ENCODE measurements around the gene RANGAP1.
A peak's percentile ranks its signal among the peaks of the same experiment; 100 is the strongest.

RANGAP1 gene

GRCh38 chr22:41243361-41243760, 42.6 kb downstream of the RANGAP1 start:
- Histone ChIP-seq H3K27ac (ENCODE audit: low read depth, low read length, severe bottlenecking) (no peak overlapping the region), H3K9me3 (ENCODE audit: control insufficient read depth, low read length) (no peaks in the 10 kb centered on the region), H3K36me3 (ENCODE audit: control insufficient read depth, insufficient read depth, low read length) (peaks cover 33% of the 10 kb centered on the region), H3K4me3 (ENCODE audit: extremely low read depth, insufficient read depth, low read length, poor library complexity, severe bottlenecking) (no peak overlapping the region), H3K4me1 (ENCODE audit: control insufficient read depth, insufficient read depth, low read length, poor library complexity, severe bottlenecking) (no peaks in the 10 kb centered on the region)
- WGBS, 2 experiments (ENCODE audit: insufficient coverage in 2 of 2), result 100% methylated on average over 2 of the region's 6 CpGs; no CpG with 5 or more reads in 1 of the 2 experiments

GRCh38 chr22:41242396-41243117, 43.4 kb downstream of the RANGAP1 start:
- H3K27ac ChIP-seq (ENCODE audit: low read depth, low read length, severe bottlenecking), result no peak overlapping the region
- H3K36me3 ChIP-seq (ENCODE audit: control insufficient read depth, insufficient read depth, low read length), result peaks cover 25% of the 10 kb centered on the region
- 89 to 91% methylated on average over 16 to 17 of the region's 18 CpGs for WGBS, 2 experiments (ENCODE audit: insufficient coverage in 2 of 2)
- no peak overlapping the region for H3K4me3 ChIP-seq (ENCODE audit: extremely low read depth, insufficient read depth, low read length, poor library complexity, severe bottlenecking)
- peaks cover 4% of the 10 kb centered on the region for H3K4me1 ChIP-seq (ENCODE audit: control insufficient read depth, insufficient read depth, low read length, poor library complexity, severe bottlenecking)
- no peaks in the 10 kb centered on the region for H3K9me3 ChIP-seq (ENCODE audit: control insufficient read depth, low read length)

GRCh38 chr22:41241133-41241676, 44.8 kb downstream of the RANGAP1 start:
- peaks cover 13% of the 10 kb centered on the region for H3K36me3 ChIP-seq (ENCODE audit: control insufficient read depth, insufficient read depth, low read length)
- H3K27ac ChIP-seq (ENCODE audit: low read depth, low read length, severe bottlenecking), result no peak overlapping the region
- H3K4me1 ChIP-seq (ENCODE audit: control insufficient read depth, insufficient read depth, low read length, poor library complexity, severe bottlenecking), result peaks cover 4% of the 10 kb centered on the region
- no peak overlapping the region for H3K4me3 ChIP-seq (ENCODE audit: extremely low read depth, insufficient read depth, low read length, poor library complexity, severe bottlenecking)
- H3K9me3 ChIP-seq (ENCODE audit: control insufficient read depth, low read length), result no peaks in the 10 kb centered on the region
- WGBS, 2 experiments (ENCODE audit: insufficient coverage in 2 of 2), result 90% methylated on average over 3 to 6 of the region's 7 CpGs

GRCh38 chr22:41240377-41241132, 45.4 kb downstream of the RANGAP1 start, which contains the start of gene CHADL:
Gene CHADL, minus strand, starts transcription at chr22:41240931. Its CDS starts 50 bp downstream, at chr22:41240881.
- Histone ChIP-seq H3K4me1 (ENCODE audit: control insufficient read depth, insufficient read depth, low read length, poor library complexity, severe bottlenecking) (peaks cover 4% of the 10 kb centered on the region), H3K9me3 (ENCODE audit: control insufficient read depth, low read length) (no peaks in the 10 kb centered on the region), H3K27ac (ENCODE audit: low read depth, low read length, severe bottlenecking) (no peak within 1 kb of the TSS), H3K4me3 (ENCODE audit: extremely low read depth, insufficient read depth, low read length, poor library complexity, severe bottlenecking) (no peak within 1 kb of the TSS), H3K36me3 (ENCODE audit: control insufficient read depth, insufficient read depth, low read length) (peaks cover 7% of the 10 kb centered on the region)
- WGBS, 2 experiments (ENCODE audit: insufficient coverage in 2 of 2), result 73 to 78% methylated on average over 22 to 24 of the region's 24 CpGs

GRCh38 chr22:41239443-41240128, 46.4 kb downstream of the RANGAP1 start:
- Histone ChIP-seq H3K36me3 (ENCODE audit: control insufficient read depth, insufficient read depth, low read length) (no peaks in the 10 kb centered on the region), H3K4me3 (ENCODE audit: extremely low read depth, insufficient read depth, low read length, poor library complexity, severe bottlenecking) (no peak overlapping the region), H3K9me3 (ENCODE audit: control insufficient read depth, low read length) (no peaks in the 10 kb centered on the region), H3K4me1 (ENCODE audit: control insufficient read depth, insufficient read depth, low read length, poor library complexity, severe bottlenecking) (peaks cover 4% of the 10 kb centered on the region), H3K27ac (ENCODE audit: low read depth, low read length, severe bottlenecking) (no peak overlapping the region)
- WGBS, 2 experiments (ENCODE audit: insufficient coverage in 2 of 2), result 93 to 94% methylated on average over 14 to 16 of the region's 16 CpGs

- Histone ChIP-seq H3K9me3 (ENCODE audit: control insufficient read depth, low read length) (no peaks in the 10 kb centered on the region), H3K4me3 (ENCODE audit: extremely low read depth, insufficient read depth, low read length, poor library complexity, severe bottlenecking) (no peak overlapping the region), H3K4me1 (ENCODE audit: control insufficient read depth, insufficient read depth, low read length, poor library complexity, severe bottlenecking) (peaks cover 4% of the 10 kb centered on the region), H3K36me3 (ENCODE audit: control insufficient read depth, insufficient read depth, low read length) (no peaks in the 10 kb centered on the region), H3K27ac (ENCODE audit: low read depth, low read length, severe bottlenecking) (no peak overlapping the region)
- WGBS, 2 experiments (ENCODE audit: insufficient coverage in 2 of 2), result 96 to 97% methylated on average over 22 to 31 of the region's 32 CpGs
These were observed 47.2 kb downstream of the RANGAP1 start for GRCh38 chr22:41238570-41239442.

- WGBS, 2 experiments (ENCODE audit: insufficient coverage in 2 of 2), result 35 to 51% methylated on average over 45 to 96 of the region's 97 CpGs
- Histone ChIP-seq H3K9me3 (ENCODE audit: control insufficient read depth, low read length) (no peaks in the 10 kb centered on the region), H3K4me3 (ENCODE audit: extremely low read depth, insufficient read depth, low read length, poor library complexity, severe bottlenecking) (peak overlapping the region; percentile 26)
These were observed 48.0 kb downstream of the RANGAP1 start for GRCh38 chr22:41237707-41238569.

GRCh38 chr22:41237036-41237706, 48.8 kb downstream of the RANGAP1 start:
- H3K4me1 ChIP-seq (ENCODE audit: control insufficient read depth, insufficient read depth, low read length, poor library complexity, severe bottlenecking), result peaks cover 4% of the 10 kb centered on the region
- no peaks in the 10 kb centered on the region for H3K9me3 ChIP-seq (ENCODE audit: control insufficient read depth, low read length)
- no peak overlapping the region for H3K27ac ChIP-seq (ENCODE audit: low read depth, low read length, severe bottlenecking)
- 65 to 68% methylated on average over 28 to 33 of the region's 33 CpGs for WGBS, 2 experiments (ENCODE audit: insufficient coverage in 2 of 2)
- peak overlapping the region; percentile 26 for H3K4me3 ChIP-seq (ENCODE audit: extremely low read depth, insufficient read depth, low read length, poor library complexity, severe bottlenecking)
- no peaks in the 10 kb centered on the region for H3K36me3 ChIP-seq (ENCODE audit: control insufficient read depth, insufficient read depth, low read length)

More at GRCh38 chr22:41237707-41238569, 48.0 kb downstream of the RANGAP1 start:
- Histone ChIP-seq H3K4me1 (ENCODE audit: control insufficient read depth, insufficient read depth, low read length, poor library complexity, severe bottlenecking) (peaks cover 4% of the 10 kb centered on the region), H3K36me3 (ENCODE audit: control insufficient read depth, insufficient read depth, low read length) (no peaks in the 10 kb centered on the region), H3K27ac (ENCODE audit: low read depth, low read length, severe bottlenecking) (no peak overlapping the region)
